HCT116 (cell line): Measurements from ENCODE around the gene C1orf50. TPM values are rescaled to one million over a fixed set of nuclear protein-coding genes. Genes with fewer than 3 reads are reported as not detected.
A peak's percentile ranks its signal among the peaks of the same experiment; 100 is the strongest.

ENCODE experiments used
- ATAC-seq: fragments of 200-7000 bp; cut with Tn5 transposase; 2 replicates; pipeline ENCODE4 v1.9.1; 2020; ENCODE audit warnings: mild to moderate bottlenecking, moderate library complexity
- BruUV-seq: library from RNA; stranded (reverse); fragments of 400-500 nt; replicated peaks from 2 replicates; lab custom pipeline; 2021; lab: Mats Ljungman, UMichigan
- CTCF ChIA-PET: fragments of 300-600 bp; sonication (Branson Sonifier 250); formaldehyde crosslinking; loops from one replicate; lab custom pipeline; 2021; ENCODE audit warnings: antibody characterized with exemption; lab: Charles Lee
- POLR2A ChIA-PET: fragments of 300-600, 350-600 bp; sonication (Branson Sonifier 250); formaldehyde crosslinking; loops from one replicate; lab custom pipeline; 2021; ENCODE audit warnings: antibody characterized with exemption; lab: Charles Lee
- RAD21 ChIA-PET, 2 experiments: fragments of 300-600 bp; sonication (Branson Sonifier 250); formaldehyde crosslinking; loops; one replicate each; lab custom pipeline; 2023; ENCODE audit warnings: low total read pairs in 2 of 2; ENCODE audit not compliant: uncharacterized antibody in 2 of 2, unreplicated experiment in 2 of 2, low non-redundant PET in 1 of 2; lab: Charles Lee
- DNase-seq: peaks from one replicate; pipeline ENCODE4 v3.0.0-alpha.2; 2010; ENCODE audit warnings: low read depth, low spot score
- H2AFZ ChIP-seq: fragments of 200-600 bp; shearing (Covaris generic), sonication (generic); 2 replicates; pipeline ENCODE4 v1.6.1; 2017; ENCODE audit warnings: low read depth, mixed run types, mixed read lengths, antibody characterized with exemption, low read length; ENCODE audit not compliant: poor library complexity, severe bottlenecking
- H3K27ac ChIP-seq: 2 replicates; pipeline ENCODE4 v1.5.1; 2012; ENCODE audit warnings: low read depth, low read length
- H3K27me3 ChIP-seq: fragments of 200-600 bp; sonication (generic); 2 replicates; pipeline ENCODE4 v1.6.1; 2016; ENCODE audit warnings: mixed run types, low read length, mixed read lengths; ENCODE audit not compliant: insufficient read depth
- H3K36me3 ChIP-seq, 2 experiments: fragments of 200-500 bp in 1 of 2; fragments of 200-600 bp in 1 of 2; sonication (Bioruptor generic) in 1 of 2; sonication (generic) in 1 of 2; 2 replicates each; pipeline versions ENCODE4 v1.5.1 to v1.6.1; 2014 to 2016; ENCODE audit warnings: low read length in 2 of 2, inconsistent platforms in 1 of 2, mixed read lengths in 1 of 2, mixed run types in 1 of 2; ENCODE audit not compliant: insufficient read depth in 2 of 2, control insufficient read depth in 1 of 2
- H3K4me1 ChIP-seq, 2 experiments: fragments of 200-600 bp in 1 of 2; sonication (generic) in 1 of 2; 2 replicates each; pipeline versions ENCODE4 v1.5.1 to v1.6.1; 2012 to 2017; ENCODE audit warnings: low read length in 2 of 2, inconsistent platforms in 1 of 2, mild to moderate bottlenecking in 1 of 2, mixed read lengths in 1 of 2, mixed run types in 1 of 2, moderate library complexity in 1 of 2; ENCODE audit not compliant: insufficient read depth in 2 of 2, control insufficient read depth in 1 of 2
- H3K4me2 ChIP-seq: fragments of 200-600 bp; sonication (generic); 2 replicates; pipeline ENCODE4 v1.6.1; 2017; ENCODE audit warnings: mixed run types, low read length, mixed read lengths
- H3K4me3 ChIP-seq, 2 experiments: fragments of 200-600 bp in 1 of 2; sonication (generic) in 1 of 2; replicated peaks in 1 of 2; 2 replicates each; pipeline ENCODE4 v1.5.1; 2011 to 2016; ENCODE audit warnings: low read length in 2 of 2, control low read depth in 1 of 2, low read depth in 1 of 2, mild to moderate bottlenecking in 1 of 2, mixed read lengths in 1 of 2, mixed run types in 1 of 2
- H3K79me2 ChIP-seq: fragments of 200-600 bp; sonication (generic); 2 replicates; pipeline ENCODE4 v1.6.1; 2017; ENCODE audit warnings: mild to moderate bottlenecking, mixed run types, low read length, moderate library complexity, mixed read lengths; ENCODE audit not compliant: insufficient read depth
- H3K9ac ChIP-seq: fragments of 200-600 bp; sonication (generic); 2 replicates; pipeline ENCODE4 v1.6.1; 2016; ENCODE audit warnings: low read length, mixed read lengths
- H3K9me2 ChIP-seq: fragments of 200-600 bp; sonication (generic), shearing (Covaris generic); 2 replicates; pipeline ENCODE4 v1.6.1; 2017; ENCODE audit warnings: mixed run types, mild to moderate bottlenecking, moderate library complexity; ENCODE audit not compliant: insufficient read depth
- H3K9me3 ChIP-seq, 2 experiments: fragments of 200-500 bp in 1 of 2; fragments of 200-600 bp in 1 of 2; sonication (Bioruptor generic) in 1 of 2; sonication (generic) in 1 of 2; 2 replicates each; pipeline ENCODE4 v1.6.1; 2014 to 2017; ENCODE audit warnings: low read length in 2 of 2, mixed read lengths in 2 of 2, inconsistent platforms in 1 of 2, low read depth in 1 of 2, mild to moderate bottlenecking in 1 of 2, mixed run types in 1 of 2, moderate library complexity in 1 of 2; ENCODE audit not compliant: control insufficient read depth in 1 of 2, insufficient read depth in 1 of 2
- H4K20me1 ChIP-seq: fragments of 200-600 bp; sonication (generic), shearing (Covaris generic); 2 replicates; pipeline ENCODE4 v1.6.1; 2017; ENCODE audit warnings: mixed run types, mild to moderate bottlenecking, moderate library complexity; ENCODE audit not compliant: insufficient read depth
- ATF3 ChIP-seq: IDR thresholded peaks from 2 replicates; pipeline ENCODE4 v1.6.1; 2012
- CBX3 ChIP-seq: IDR thresholded peaks from 2 replicates; pipeline ENCODE4 v1.6.1; 2012; ENCODE audit warnings: low read depth
- CEBPB ChIP-seq: IDR thresholded peaks from 2 replicates; pipeline ENCODE4 v1.6.1; 2012; ENCODE audit warnings: low read depth
- EGR1 ChIP-seq: IDR thresholded peaks from 2 replicates; pipeline ENCODE4 v1.6.1; 2012; ENCODE audit warnings: low read depth
- FOSL1 ChIP-seq: IDR thresholded peaks from 2 replicates; pipeline ENCODE4 v1.6.1; 2012; ENCODE audit warnings: low read depth
- JUND ChIP-seq: IDR thresholded peaks from 2 replicates; pipeline ENCODE4 v1.6.1; 2012
- RAD21 ChIP-seq: IDR thresholded peaks from 2 replicates; pipeline ENCODE4 v1.6.1; 2012; ENCODE audit warnings: low read depth, mild to moderate bottlenecking
- REST ChIP-seq: IDR thresholded peaks from 2 replicates; pipeline ENCODE4 v1.6.1; 2012; ENCODE audit warnings: low read depth
- SIN3A ChIP-seq: IDR thresholded peaks from 2 replicates; pipeline ENCODE4 v1.6.1; 2012; ENCODE audit warnings: low read depth
- SRF ChIP-seq: IDR thresholded peaks from 2 replicates; pipeline ENCODE4 v1.6.1; 2012; ENCODE audit warnings: low read depth
- YY1 ChIP-seq: IDR thresholded peaks from 2 replicates; pipeline ENCODE4 v1.6.1; 2011; ENCODE audit warnings: low read length, low read depth, moderate library complexity, mild to moderate bottlenecking; ENCODE audit not compliant: insufficient replicate concordance; ENCODE audit errors: extremely low read depth
- ZFX ChIP-seq: fragments of 450-650 bp; IDR thresholded peaks from 2 replicates; pipeline ENCODE4 v1.6.1; 2017
- ZNF274 ChIP-seq: fragments of 200-500 bp; sonication (Bioruptor generic); IDR thresholded peaks from 2 replicates; pipeline ENCODE4 v1.6.1; 2014; ENCODE audit warnings: mild to moderate bottlenecking, low read depth, low read length, inconsistent platforms
- intact Hi-C: fragments of 100-400 bp; cut with micrococcal nuclease; formaldehyde crosslinking; loops from 2 replicates; pipeline ENCODE4 v1.10.0; 2022
- total RNA-seq: library from RNA; stranded (reverse); gene quantifications from one replicate; pipeline ENCODE4 v1.2.1, GENCODE V29; 2021; ENCODE audit not compliant: unreplicated experiment

Gene C1orf50
- total RNA-seq, 1 experiment from 2014 or later, result 5.8 TPM

- ChIA-PET POLR2A (interaction anchor here (0.7 kb wide), 1 partner anchor 24 kb away, joined by 3 read pairs; the partner anchor contains the start of gene ZNF691), RAD21 (no interaction called here), CTCF (interaction anchor here (1.1 kb wide), 1 partner anchor 251 kb away, joined by 4 read pairs; no protein-coding TSS in a partner anchor)
- no peaks in the 10 kb centered on the region for H3K27me3 ChIP-seq
- no peaks in the 10 kb centered on the region for H3K9me2 ChIP-seq
- intact Hi-C loops, result no loop called here
- BruUV-seq, result no TSS peak
- H3K4me2 ChIP-seq, result peak overlapping the region; percentile 55; the same call in 1 of the 2 replicates
- H4K20me1 ChIP-seq, result no peaks in the 10 kb centered on the region
- H3K4me1 ChIP-seq, result peaks cover 21 to 33% of the 10 kb centered on the region in 2 experiments
- no peaks in the 10 kb centered on the region for H3K36me3 ChIP-seq
- DNase-seq, result no peak
- peak overlapping the region; percentile 56; the same call in 1 of the 2 replicates for H3K27ac ChIP-seq
- no peak overlapping the region for H3K9ac ChIP-seq
- ATAC-seq, result no peak
- H3K4me3 ChIP-seq, result no peak overlapping the region
- H2AFZ ChIP-seq, result no peak overlapping the region
- H3K79me2 ChIP-seq, result no peaks in the 10 kb centered on the region
- no peaks in the 10 kb centered on the region for H3K9me3 ChIP-seq
- TF ChIP-seq ATF3 (no peak), CBX3 (no peak), SIN3A (no peak), REST (no peak), ZFX (no peak), CEBPB (no peak), ZNF274 (no peak), YY1 (no peak), JUND (no peak), EGR1 (no peak), FOSL1 (no peak), SRF (no peak), RAD21 (no peak)
These were observed 55.8 kb downstream of the C1orf50 start for GRCh38 chr1:42822800-42823392.
